ENCODE data around the gene TNN. TPM values are rescaled to one million over a fixed set of nuclear protein-coding genes. Genes with fewer than 3 reads are reported as not detected.

Gene TNN
- total RNA-seq, 1 donor from 2014 or later: not detected

GRCh38 chr1:175114996-175115395 lies 47.4 kb downstream of the TNN start:
- Mint-ChIP-seq H3K27me3 (peaks cover 13% of the 10 kb centered on the region), H3K4me1 (no peaks in the 10 kb centered on the region), H3K36me3 (ENCODE audit: low read depth) (peaks cover 4% of the 10 kb centered on the region), H3K9me3 (peaks cover 19% of the 10 kb centered on the region), H3K27ac (no peak overlapping the region), H3K4me3 (no peak overlapping the region)
- no peak for TF ChIP-seq CTCF (IDR thresholded peaks at IDR 0.05)
- DNase-seq (no peak), ATAC-seq (ENCODE audit: low read depth) (no peak)
- intact Hi-C loops (cut with micrococcal nuclease): no loop called here
- ChIA-PET CTCF (interaction anchor here (1.2 to 3.5 kb wide), 2 partner anchors 10 to 85 kb away, joined by 3 to 15 read pairs; no protein-coding TSS in a partner anchor), POLR2A (no interaction called here)

GRCh38 chr1:175116210-175116798 lies 48.7 kb downstream of the TNN start:
- Mint-ChIP-seq H3K9me3 (peaks cover 19% of the 10 kb centered on the region), H3K36me3 (ENCODE audit: low read depth) (peaks cover 4% of the 10 kb centered on the region), H3K4me1 (no peaks in the 10 kb centered on the region), H3K27me3 (peaks cover 16% of the 10 kb centered on the region), H3K27ac (no peak overlapping the region), H3K4me3 (no peak overlapping the region)
- DNase-seq (no peak), ATAC-seq (ENCODE audit: low read depth) (no peak)
- POLR2A ChIA-PET: no interaction called here
- CTCF ChIA-PET: interaction anchor here (1.2 to 3.5 kb wide), 2 partner anchors 9 to 87 kb away, joined by 3 to 15 read pairs; no protein-coding TSS in a partner anchor
- intact Hi-C loops (cut with micrococcal nuclease): no loop called here
- TF ChIP-seq CTCF (IDR thresholded peaks at IDR 0.05): no peak

GRCh38 chr1:175116903-175117302 lies 49.3 kb downstream of the TNN start:
- DNase-seq: no peak

GRCh38 chr1:175118375-175119367 lies 51.0 kb downstream of the TNN start:
- H3K27me3 Mint-ChIP-seq: peaks cover 11% of the 10 kb centered on the region
- intact Hi-C loops (cut with micrococcal nuclease): no loop called here
- no peak for TF ChIP-seq CTCF (IDR thresholded peaks at IDR 0.05)
- POLR2A ChIA-PET: no interaction called here
- no peak for ATAC-seq (ENCODE audit: low read depth)
- no peak overlapping the region for H3K4me3 Mint-ChIP-seq
- H3K4me1 Mint-ChIP-seq: no peaks in the 10 kb centered on the region
- CTCF ChIA-PET: no interaction called here
- peaks cover 7% of the 10 kb centered on the region for H3K9me3 Mint-ChIP-seq
- H3K36me3 Mint-ChIP-seq (ENCODE audit: low read depth): peaks cover 3% of the 10 kb centered on the region
- no peak overlapping the region for H3K27ac Mint-ChIP-seq
- DNase-seq: no peak

More at GRCh38 chr1:175116903-175117302, 49.3 kb downstream of the TNN start:
- TF ChIP-seq CTCF (IDR thresholded peaks at IDR 0.05): no peak
- intact Hi-C loops (cut with micrococcal nuclease): no loop called here
- CTCF ChIA-PET: interaction anchor here (3.5 kb wide), 1 partner anchor 9 kb away, joined by 15 read pairs; no protein-coding TSS in a partner anchor
- Mint-ChIP-seq H3K4me3 (no peak overlapping the region), H3K36me3 (ENCODE audit: low read depth) (peaks cover 4% of the 10 kb centered on the region), H3K4me1 (no peaks in the 10 kb centered on the region), H3K27me3 (peaks cover 16% of the 10 kb centered on the region), H3K27ac (no peak overlapping the region), H3K9me3 (peaks cover 19% of the 10 kb centered on the region)
- ATAC-seq (ENCODE audit: low read depth): no peak
- POLR2A ChIA-PET: no interaction called here

GRCh38 chr1:175120511-175120910 lies 52.9 kb downstream of the TNN start:
- peaks cover 6% of the 10 kb centered on the region for H3K27me3 Mint-ChIP-seq
- ATAC-seq (ENCODE audit: low read depth) (no peak), DNase-seq (no peak)
- H3K4me3 Mint-ChIP-seq: no peak overlapping the region
- intact Hi-C loops (cut with micrococcal nuclease): no loop called here
- ChIA-PET CTCF (no interaction called here), POLR2A (no interaction called here)
- H3K9me3 Mint-ChIP-seq: no peaks in the 10 kb centered on the region
- TF ChIP-seq CTCF (IDR thresholded peaks at IDR 0.05): no peak
- no peak overlapping the region for H3K27ac Mint-ChIP-seq
- H3K36me3 Mint-ChIP-seq (ENCODE audit: low read depth): no peaks in the 10 kb centered on the region
- H3K4me1 Mint-ChIP-seq: no peaks in the 10 kb centered on the region

Measured in activated B cell treated with CpG ODN at 0.5 μM for 24 hours (primary cell).